ENCODE data around the gene TMIGD1.
"Not testable (repeated sequence)": the region's sequence is repeated elsewhere in the genome, so short reads cannot be mapped to it uniquely, and the experiment has no call there.

The TMIGD1 gene

DNA sequence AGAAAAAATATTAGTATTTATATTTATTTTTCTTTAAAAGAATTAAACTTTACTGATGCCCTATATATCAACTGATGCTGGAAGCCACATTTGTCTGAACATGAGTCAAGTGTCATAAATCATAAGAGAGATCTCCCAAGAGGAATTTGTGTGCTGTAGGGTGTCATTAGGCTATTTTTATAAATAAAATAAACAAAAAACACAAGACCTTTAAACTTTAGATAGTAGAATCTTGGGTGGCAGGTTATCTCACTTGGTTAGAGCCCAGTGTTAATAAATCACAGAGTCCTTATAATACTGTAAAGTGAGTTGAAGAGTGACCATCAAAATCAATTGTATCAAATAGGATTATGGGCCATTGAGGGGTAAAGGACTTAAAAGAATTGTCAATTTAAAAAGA lies 23.6 kb upstream of the TMIGD1 start:
- no peak for DNase-seq

GRCh38 chr17:30354701-30355100 lies 20.8 kb upstream of the TMIGD1 start:
- DNase-seq: no peak

GRCh38 chr17:30352240-30352814 lies 18.5 kb upstream of the TMIGD1 start:
- no peak for DNase-seq

- DNase-seq: no peak
These were observed 17.9 kb upstream of the TMIGD1 start for GRCh38 chr17:30351735-30352134.

DNA sequence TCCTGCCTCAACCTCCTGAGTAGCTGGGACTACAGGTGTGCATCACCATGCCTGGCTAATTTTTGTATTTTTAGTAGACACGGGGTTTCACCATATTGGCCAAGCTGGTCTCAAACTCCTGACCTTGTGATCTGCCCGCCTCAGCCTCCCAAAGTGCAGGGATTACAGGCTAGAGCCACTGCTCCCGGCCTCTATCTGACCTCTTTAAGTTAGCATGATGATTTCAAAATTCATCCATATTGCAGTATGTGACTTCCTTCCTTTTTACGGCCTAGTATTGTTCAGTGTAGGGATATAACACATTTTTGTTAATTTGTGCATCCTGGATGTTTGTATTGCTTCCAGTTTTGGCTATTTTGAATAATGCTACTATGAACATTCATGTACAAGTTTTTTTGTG lies 17.4 kb upstream of the TMIGD1 start:
- DNase-seq: not testable (repeated sequence)

- no peak for DNase-seq
These were observed 15.4 kb upstream of the TMIGD1 start for GRCh38 chr17:30349252-30349651.

DNA sequence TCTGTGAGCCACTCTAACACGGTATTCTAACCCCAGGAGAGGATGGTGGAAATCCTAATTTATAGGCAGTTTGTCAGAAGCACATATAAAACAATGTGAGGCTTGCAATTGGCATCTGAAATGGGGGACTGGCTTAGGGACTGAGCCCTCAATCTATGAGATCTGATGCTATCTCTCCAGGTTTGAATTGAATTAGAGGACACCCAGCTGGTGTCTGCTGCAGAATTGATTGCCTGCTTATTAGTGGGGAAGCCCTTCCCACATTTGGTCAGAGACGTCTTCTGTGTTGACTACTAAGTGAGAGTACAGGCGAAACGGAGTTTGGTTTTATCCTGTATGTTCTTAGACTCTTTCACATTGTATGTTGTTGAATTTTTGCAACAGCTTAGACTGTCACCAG lies 13.6 kb upstream of the TMIGD1 start:
- no peak for DNase-seq

- no peak for DNase-seq
These were observed 12.5 kb upstream of the TMIGD1 start for GRCh38 chr17:30346221-30346795.

GRCh38 chr17:30345527-30346075 lies 11.7 kb upstream of the TMIGD1 start:
- DNase-seq: no peak

DNA sequence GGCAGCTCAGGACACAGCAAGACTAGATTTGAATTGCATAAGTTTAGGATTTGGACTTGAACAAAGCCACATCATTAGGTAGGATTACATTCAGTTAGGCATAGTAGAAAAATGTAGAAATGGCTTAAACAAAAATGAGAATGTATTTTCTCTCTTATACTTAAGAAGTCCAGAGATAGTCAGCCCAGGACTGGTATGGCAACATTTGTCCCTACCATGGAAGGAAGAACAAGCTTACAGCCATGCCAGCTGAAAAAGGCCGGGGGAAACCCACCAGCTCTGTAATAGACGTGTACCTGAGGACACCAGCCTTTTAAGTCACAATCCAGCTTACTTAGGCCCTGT lies 11.2 kb upstream of the TMIGD1 start:
- no peak for DNase-seq

DNA sequence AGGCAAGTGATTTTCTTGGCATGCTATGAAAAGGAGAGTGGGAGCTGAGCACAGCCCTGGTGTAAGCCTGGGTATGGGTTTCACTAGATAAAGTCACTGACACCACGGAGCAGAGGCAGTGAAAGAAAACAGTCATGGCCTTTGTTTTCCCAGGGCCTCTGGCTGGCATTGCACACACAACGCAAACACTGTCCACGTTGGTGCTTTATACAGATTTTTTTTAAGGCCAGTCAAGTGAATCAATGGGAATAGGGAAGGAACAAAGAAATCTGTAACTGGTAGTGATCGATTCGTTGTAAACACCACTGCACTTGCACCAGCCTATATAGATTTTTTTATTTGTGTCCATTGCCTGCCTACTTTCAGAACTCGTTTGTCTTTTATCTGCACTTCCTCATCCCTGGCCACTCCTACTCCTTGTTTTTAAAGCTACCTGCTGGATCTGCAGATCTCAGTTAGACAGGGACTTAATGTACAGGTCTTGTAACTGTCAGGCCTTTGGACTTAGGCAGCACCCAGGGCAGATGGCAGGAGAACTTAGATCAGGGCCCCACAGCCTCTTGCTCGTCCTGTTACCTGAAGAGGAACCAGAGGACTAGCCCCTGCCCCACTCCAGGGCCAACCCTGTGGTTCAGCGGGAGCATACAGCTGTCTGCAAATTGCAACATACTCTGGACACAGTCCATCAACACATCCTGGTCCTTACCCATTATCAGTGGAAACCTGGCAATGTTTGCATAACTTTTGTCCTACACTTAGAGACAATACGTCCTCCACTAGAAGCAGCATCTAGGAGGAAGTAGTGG lies 10.6 kb upstream of the TMIGD1 start:
- DNase-seq: no peak

DNA sequence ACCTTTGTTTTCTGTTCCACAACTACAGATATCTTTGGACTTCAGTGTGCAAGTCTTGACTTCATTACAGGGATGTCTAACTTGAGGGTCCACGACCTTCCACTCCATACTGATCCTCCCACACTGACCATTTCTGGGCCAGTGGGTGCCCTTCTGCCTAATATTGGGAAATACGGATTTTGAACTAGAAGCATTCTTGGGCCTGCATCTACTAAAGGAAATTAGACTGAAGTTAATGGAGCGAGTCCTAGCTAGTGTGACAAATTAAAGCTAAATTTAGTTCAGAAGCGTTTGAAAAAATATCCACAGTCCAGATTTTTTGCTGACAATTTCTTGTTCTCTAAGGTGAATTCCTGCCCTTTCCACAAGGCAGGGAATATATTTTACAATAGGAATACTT lies 9.9 kb upstream of the TMIGD1 start:
- no peak for DNase-seq

GRCh38 chr17:30343244-30343643 lies 9.4 kb upstream of the TMIGD1 start:
- DNase-seq: not testable (repeated sequence)

DNA sequence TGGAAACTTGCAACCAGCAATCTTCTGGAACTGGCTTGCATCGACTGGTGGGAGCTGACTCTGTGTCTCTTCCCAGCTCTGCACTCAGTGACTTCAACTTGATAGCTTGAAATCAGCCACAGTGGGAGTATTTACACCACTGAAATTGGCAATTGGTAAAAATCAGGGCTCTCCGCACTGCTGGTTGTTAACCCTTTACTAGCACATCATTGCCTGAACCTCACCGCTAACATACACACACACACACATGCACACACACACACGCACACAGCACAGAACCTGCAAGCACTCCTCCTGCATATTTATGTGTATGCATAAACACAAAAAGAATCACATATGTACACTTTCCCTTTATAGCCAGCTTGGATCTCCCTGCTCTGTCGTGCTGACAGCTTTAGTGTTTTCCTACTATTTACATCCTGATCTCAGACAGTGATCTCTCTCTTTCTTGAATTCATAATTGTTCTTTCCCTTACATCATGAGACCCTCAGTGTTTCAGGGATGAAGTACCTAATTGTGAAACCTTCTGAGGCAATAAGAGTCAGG lies 7.9 kb upstream of the TMIGD1 start:
- no peak for DNase-seq

- DNase-seq: no peak
These were observed 7.0 kb upstream of the TMIGD1 start for GRCh38 chr17:30340801-30341356.

DNA sequence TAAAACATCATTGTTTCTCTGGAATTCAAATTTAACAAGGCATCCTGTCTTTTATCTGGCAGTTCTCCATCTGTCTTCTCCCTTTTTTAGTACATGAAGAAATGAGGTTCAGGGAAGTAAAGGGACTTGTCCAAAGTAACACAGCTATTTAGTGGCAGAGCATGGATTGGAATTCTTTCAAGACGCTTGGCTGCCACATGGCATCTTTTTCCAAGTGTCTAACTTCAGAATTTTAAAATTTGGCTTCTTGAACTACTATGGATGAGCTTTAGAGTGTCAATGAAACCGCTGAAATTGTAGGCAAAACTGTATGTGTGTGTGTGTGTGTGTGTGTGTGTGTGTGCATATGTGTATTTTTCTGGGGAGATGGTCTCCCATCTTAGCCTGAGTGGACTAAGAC lies 5.2 kb upstream of the TMIGD1 start:
- no peak for DNase-seq

- DNase-seq: no peak
These were observed 3.6 kb upstream of the TMIGD1 start for GRCh38 chr17:30337393-30337999.

GRCh38 chr17:30336369-30337171 lies 2.7 kb upstream of the TMIGD1 start:
- DNase-seq: no peak

DNA sequence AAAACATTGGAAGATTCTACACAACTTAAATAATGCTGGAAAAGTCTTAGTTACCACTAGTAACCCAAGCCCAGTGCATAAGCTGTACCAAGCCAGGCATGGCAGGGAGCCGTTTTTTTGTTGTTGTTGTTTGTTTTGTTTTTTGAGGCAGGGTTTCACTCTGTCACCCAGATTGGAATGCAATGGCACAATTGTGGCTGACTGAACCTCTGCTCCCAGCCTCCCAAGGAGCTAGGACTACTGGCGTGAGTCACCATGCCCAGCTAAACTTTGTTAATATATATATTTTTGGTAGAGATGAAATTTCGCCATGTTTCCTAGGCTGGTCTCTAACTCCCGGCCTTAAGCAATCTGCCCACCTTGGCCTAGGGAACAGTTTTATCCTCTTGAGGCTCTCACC lies 564 bp upstream of the TMIGD1 start:
- no peak for DNase-seq

DNA sequence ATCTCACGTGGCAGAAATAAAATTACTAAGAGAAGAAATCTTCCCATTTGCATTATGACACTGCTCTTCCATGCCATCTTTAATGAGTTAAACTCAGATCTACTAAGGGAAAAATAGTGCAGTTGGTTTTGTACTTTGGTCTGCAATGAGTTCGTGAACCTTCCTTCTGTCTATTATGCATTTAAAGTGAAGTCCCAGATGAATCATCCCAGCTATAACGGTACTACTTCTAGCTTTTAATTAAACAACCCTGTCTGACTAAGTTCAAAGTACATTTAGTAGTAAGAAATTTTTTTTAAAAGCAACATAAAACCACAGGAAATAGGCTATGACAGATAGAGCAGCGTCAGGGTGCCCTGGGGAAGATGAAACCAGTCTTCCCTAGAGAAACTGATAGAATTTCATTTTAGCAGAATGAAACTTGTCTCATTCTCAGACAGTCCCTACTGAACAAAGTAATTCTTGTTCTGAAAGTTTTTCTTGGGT lies 1.8 kb downstream of the TMIGD1 start:
- DNase-seq: no peak

DNA sequence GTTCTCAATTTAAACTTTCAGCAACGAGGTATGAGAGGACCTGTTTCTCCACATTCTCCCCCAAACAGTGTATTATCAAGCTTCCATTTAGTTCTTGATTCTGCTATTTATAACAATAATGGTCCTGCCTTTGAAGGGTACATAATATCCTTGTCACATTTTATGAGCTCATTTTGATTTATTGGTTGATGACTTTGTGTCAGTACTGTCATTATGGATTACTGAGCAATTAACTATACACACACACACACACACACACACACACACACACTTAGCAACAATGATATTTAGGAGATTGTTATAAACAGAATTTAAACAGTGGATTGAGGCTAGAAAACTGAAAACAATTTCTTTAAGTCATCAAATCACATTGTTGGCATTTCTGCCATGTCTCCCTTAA lies 7.0 kb downstream of the TMIGD1 start:
- no peak for DNase-seq

GRCh38 chr17:30324723-30325122 lies 9.1 kb downstream of the TMIGD1 start:
- DNase-seq: no peak
